Caco-2 (cell line): Measurements from ENCODE around the gene F3. TPM values are rescaled to one million over a fixed set of nuclear protein-coding genes. Genes with fewer than 3 reads are reported as not detected.
A peak's percentile ranks its signal among the peaks of the same experiment; 100 is the strongest.
"Not testable (repeated sequence)": the region's sequence is repeated elsewhere in the genome, so short reads cannot be mapped to it uniquely, and the experiment has no call there.

Experiments
- BruUV-seq: library from RNA; stranded (reverse); fragments of 400-500 nt; replicated peaks from 2 replicates; lab custom pipeline; 2021; lab: Mats Ljungman, UMichigan
- CTCF ChIA-PET: fragments of 300-600 bp; sonication (Branson Sonifier 250); formaldehyde crosslinking; loops from one replicate; lab custom pipeline; 2022; ENCODE audit warnings: antibody characterized with exemption; lab: Charles Lee
- POLR2A ChIA-PET: fragments of 300-600 bp; sonication (Branson Sonifier 250); formaldehyde crosslinking; loops from one replicate; lab custom pipeline; 2022; ENCODE audit warnings: antibody characterized with exemption; lab: Charles Lee
- DNase-seq, 2 experiments: peaks; one replicate each; pipeline versions ENCODE4 v3.0.0 to v3.0.0-alpha.2; 2020 to 2022
- H3K27me3 ChIP-seq: replicated peaks from 2 replicates; pipeline ENCODE4 v1.6.0; 2011; ENCODE audit warnings: low read length; ENCODE audit not compliant: control insufficient read depth, insufficient read depth
- H3K36me3 ChIP-seq: 2 replicates; pipeline ENCODE4 v1.5.1; 2011; ENCODE audit warnings: low read length; ENCODE audit not compliant: control insufficient read depth, insufficient read depth
- H3K4me1 ChIP-seq: fragments of 250-450 bp; sonication (Bioruptor Pico); 2 replicates; pipeline ENCODE4 v1.5.1; 2020; ENCODE audit warnings: mild to moderate bottlenecking
- H3K4me3 ChIP-seq: 2 replicates; pipeline ENCODE4 v1.5.1; 2011; ENCODE audit warnings: low read depth, mild to moderate bottlenecking, control low read depth, low read length
- H3K9me3 ChIP-seq: fragments of 250-450 bp; sonication (Bioruptor Pico); 2 replicates; pipeline ENCODE4 v1.5.1; 2020; ENCODE audit warnings: mild to moderate bottlenecking, moderate library complexity
- H3K27ac Mint-ChIP-seq: one replicate; pipeline ENCODE4 v1.8.0; 2022; ENCODE audit warnings: mixed read lengths; ENCODE audit not compliant: unreplicated experiment
- H3K27me3 Mint-ChIP-seq: one replicate; pipeline ENCODE4 v1.8.0; 2022; ENCODE audit warnings: mixed read lengths; ENCODE audit not compliant: insufficient read depth, unreplicated experiment
- H3K36me3 Mint-ChIP-seq: one replicate; pipeline ENCODE4 v1.8.0; 2022; ENCODE audit warnings: mild to moderate bottlenecking, mixed read lengths; ENCODE audit not compliant: insufficient read depth, unreplicated experiment
- H3K4me1 Mint-ChIP-seq: one replicate; pipeline ENCODE4 v1.8.0; 2022; ENCODE audit warnings: low read depth, mixed read lengths; ENCODE audit not compliant: unreplicated experiment
- H3K4me3 Mint-ChIP-seq: one replicate; pipeline ENCODE4 v1.8.0; 2022; ENCODE audit warnings: mild to moderate bottlenecking, moderate library complexity, mixed read lengths; ENCODE audit not compliant: unreplicated experiment
- H3K9me3 Mint-ChIP-seq: one replicate; pipeline ENCODE4 v1.8.0; 2022; ENCODE audit warnings: mixed read lengths; ENCODE audit not compliant: unreplicated experiment
- intact Hi-C: fragments of 100-400 bp; cut with micrococcal nuclease; formaldehyde crosslinking; loops from one replicate; pipeline ENCODE4 v1.10.0; 2022; ENCODE audit not compliant: unreplicated experiment
- total RNA-seq: library from RNA; stranded (reverse); gene quantifications from 2 replicates; pipeline ENCODE4 v1.2.3, GENCODE V29; 2022
- TF ChIP-seq, protein P1 (sequence below), 2 experiments: fragments of 200-600 bp in 1 of 2; IDR thresholded peaks; 1 replicate in 1 of 2; 2 replicates in 1 of 2; pipeline versions ENCODE4 v1.5.1 to v1.8.0; 2011 to 2022; ENCODE audit warnings: antibody characterized with exemption in 1 of 2, control low read depth in 1 of 2, inconsistent platforms in 1 of 2, low read depth in 1 of 2, low read length in 1 of 2, mild to moderate bottlenecking in 1 of 2, moderate library complexity in 1 of 2; ENCODE audit not compliant: insufficient read depth in 1 of 2, severe bottlenecking in 1 of 2, unreplicated experiment in 1 of 2

F3 gene
- total RNA-seq, 1 experiment from 2014 or later = 28.5 TPM

DNA sequence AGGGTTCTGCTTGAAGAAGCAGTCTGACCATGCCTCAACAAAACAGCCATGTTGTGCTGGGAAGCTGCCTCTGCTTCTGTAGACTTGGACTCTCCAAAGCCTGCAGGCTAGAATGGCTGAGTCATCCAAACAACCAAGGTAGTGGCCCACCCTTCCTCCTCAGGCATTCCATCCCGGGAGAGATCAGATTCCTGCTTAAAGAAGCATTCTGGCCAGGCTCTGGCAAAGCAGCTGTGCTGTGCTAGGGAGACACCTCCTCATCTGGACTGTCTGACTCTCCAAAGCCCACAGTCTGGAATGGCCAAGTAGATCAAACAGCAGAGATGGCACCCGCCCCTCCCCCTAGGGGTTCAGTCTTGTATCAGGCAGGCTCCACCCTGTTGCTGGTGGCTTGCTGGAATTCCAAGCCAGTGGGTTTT, 38.3 kb upstream of the F3 start:
- peaks cover 36% of the 10 kb centered on the region for H3K9me3 Mint-ChIP-seq
- intact Hi-C loops = no loop called here
- no peak overlapping the region for H3K4me3 Mint-ChIP-seq
- H3K27me3 Mint-ChIP-seq = no peaks in the 10 kb centered on the region
- H3K9me3 ChIP-seq = peaks cover 5% of the 10 kb centered on the region; the same call in 1 of the 2 replicates
- peaks cover 37% of the 10 kb centered on the region for H3K4me1 ChIP-seq
- no TSS peak for BruUV-seq
- peaks cover 16% of the 10 kb centered on the region for H3K4me1 Mint-ChIP-seq
- H3K36me3 Mint-ChIP-seq = peaks cover 6% of the 10 kb centered on the region
- H3K4me3 ChIP-seq = no peak overlapping the region
- CTCF ChIA-PET = no interaction called here
- POLR2A ChIA-PET = no interaction called here
- H3K36me3 ChIP-seq = no peaks in the 10 kb centered on the region
- no peaks in the 10 kb centered on the region for H3K27me3 ChIP-seq
- peak; percentile 81 to 87 for DNase-seq
- peak overlapping the region; percentile 87 for H3K27ac Mint-ChIP-seq
- TF ChIP-seq, protein P1, sequence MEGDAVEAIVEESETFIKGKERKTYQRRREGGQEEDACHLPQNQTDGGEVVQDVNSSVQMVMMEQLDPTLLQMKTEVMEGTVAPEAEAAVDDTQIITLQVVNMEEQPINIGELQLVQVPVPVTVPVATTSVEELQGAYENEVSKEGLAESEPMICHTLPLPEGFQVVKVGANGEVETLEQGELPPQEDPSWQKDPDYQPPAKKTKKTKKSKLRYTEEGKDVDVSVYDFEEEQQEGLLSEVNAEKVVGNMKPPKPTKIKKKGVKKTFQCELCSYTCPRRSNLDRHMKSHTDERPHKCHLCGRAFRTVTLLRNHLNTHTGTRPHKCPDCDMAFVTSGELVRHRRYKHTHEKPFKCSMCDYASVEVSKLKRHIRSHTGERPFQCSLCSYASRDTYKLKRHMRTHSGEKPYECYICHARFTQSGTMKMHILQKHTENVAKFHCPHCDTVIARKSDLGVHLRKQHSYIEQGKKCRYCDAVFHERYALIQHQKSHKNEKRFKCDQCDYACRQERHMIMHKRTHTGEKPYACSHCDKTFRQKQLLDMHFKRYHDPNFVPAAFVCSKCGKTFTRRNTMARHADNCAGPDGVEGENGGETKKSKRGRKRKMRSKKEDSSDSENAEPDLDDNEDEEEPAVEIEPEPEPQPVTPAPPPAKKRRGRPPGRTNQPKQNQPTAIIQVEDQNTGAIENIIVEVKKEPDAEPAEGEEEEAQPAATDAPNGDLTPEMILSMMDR (IDR thresholded peaks at IDR 0.05; ENCODE audit: insufficient read depth in 1 of 2, low read depth in 1 of 2, low read length in 1 of 2, severe bottlenecking in 1 of 2, unreplicated experiment in 1 of 2) = no peak

DNA sequence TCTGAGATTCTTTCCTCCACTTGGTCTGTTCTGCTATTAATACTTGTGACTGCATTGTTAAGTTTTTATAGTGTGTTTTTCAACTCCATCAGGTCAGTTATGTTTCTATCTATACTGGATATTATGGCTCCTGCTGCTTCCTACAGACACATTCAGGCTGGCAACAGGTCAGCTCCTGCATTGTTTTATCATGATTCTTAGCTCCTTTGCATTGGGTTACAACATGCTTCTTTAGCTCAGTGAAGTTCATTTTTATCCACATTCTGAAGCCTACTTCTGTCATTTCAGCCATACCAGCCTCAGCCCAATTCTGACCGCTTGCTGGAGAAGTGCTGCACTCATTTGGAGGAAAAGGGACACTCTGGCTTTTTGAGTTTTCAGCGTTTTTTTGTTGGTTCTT, 37.3 kb upstream of the F3 start:
- Histone ChIP-seq H3K4me3 (no peak overlapping the region), H3K9me3 (peaks cover 5% of the 10 kb centered on the region; the same call in 1 of the 2 replicates), H3K4me1 (peaks cover 37% of the 10 kb centered on the region), H3K27me3 (no peaks in the 10 kb centered on the region), H3K36me3 (no peaks in the 10 kb centered on the region)
- no peaks in the 10 kb centered on the region for H3K27me3 Mint-ChIP-seq
- peaks cover 6% of the 10 kb centered on the region for H3K36me3 Mint-ChIP-seq
- DNase-seq = no peak
- ChIA-PET POLR2A (no interaction called here), CTCF (no interaction called here)
- BruUV-seq = no TSS peak
- intact Hi-C loops = no loop called here
- H3K4me3 Mint-ChIP-seq = no peak overlapping the region
- TF ChIP-seq, protein P1 (IDR thresholded peaks at IDR 0.05; ENCODE audit: insufficient read depth in 1 of 2, low read depth in 1 of 2, low read length in 1 of 2, severe bottlenecking in 1 of 2, unreplicated experiment in 1 of 2) = no peak
- H3K4me1 Mint-ChIP-seq = peaks cover 16% of the 10 kb centered on the region
- H3K27ac Mint-ChIP-seq = peak overlapping the region; percentile 87
- H3K9me3 Mint-ChIP-seq = peaks cover 36% of the 10 kb centered on the region

DNA sequence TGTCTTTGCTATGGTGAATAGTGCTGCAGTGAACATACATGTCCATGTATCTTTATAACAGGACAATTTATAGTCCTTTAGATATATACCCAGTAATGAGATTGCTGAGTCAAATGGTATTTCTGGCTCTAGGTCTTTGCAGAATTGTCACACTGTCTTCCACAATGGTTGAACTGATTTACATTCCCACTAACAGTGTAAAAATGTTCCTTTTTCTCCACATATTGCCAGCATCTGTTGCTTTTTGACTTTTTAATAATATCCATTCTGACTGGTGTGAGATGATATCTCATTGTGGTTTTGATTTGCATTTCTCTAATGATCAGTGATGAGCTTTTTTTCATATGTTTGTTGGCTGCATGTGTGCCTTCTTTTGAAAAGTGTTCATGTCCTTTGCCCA, 32.4 kb upstream of the F3 start:
- POLR2A ChIA-PET, H3K27me3 Mint-ChIP-seq, H3K4me1 Mint-ChIP-seq, CTCF ChIA-PET, H3K4me1 ChIP-seq, H3K9me3 ChIP-seq, H3K4me3 Mint-ChIP-seq, H3K27me3 ChIP-seq, DNase-seq, H3K36me3 Mint-ChIP-seq, intact Hi-C loops, H3K36me3 ChIP-seq, H3K4me3 ChIP-seq, BruUV-seq, H3K27ac Mint-ChIP-seq: not testable (repeated sequence)
- peaks cover 22% of the 10 kb centered on the region for H3K9me3 Mint-ChIP-seq

DNA sequence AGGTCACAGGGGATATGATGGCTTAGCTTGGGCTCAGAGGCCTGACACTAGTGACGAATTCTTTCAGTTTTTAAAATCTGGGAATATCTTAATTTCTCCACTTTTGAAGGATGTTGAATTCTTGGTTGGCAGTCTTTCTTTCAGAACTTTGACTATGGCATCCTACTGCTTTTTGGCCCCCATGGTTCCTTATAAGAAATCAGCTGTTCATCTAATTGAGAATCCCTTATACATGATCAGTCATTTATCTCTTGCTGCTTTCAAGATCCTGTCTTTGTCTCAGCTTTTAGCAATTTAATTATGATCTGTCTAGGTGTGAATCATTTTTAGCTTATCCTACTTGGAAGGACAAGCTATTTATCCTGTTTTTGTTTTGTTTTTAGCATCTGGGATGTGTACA, 31.2 kb upstream of the F3 start:
- DNase-seq = no peak
- CTCF ChIA-PET = interaction anchor here (0.6 kb wide), 1 partner anchor 100 kb away, joined by 3 read pairs; no protein-coding TSS in a partner anchor
- Histone ChIP-seq H3K9me3 (peaks cover 5% of the 10 kb centered on the region; the same call in 1 of the 2 replicates), H3K4me3 (no peak overlapping the region), H3K36me3 (no peaks in the 10 kb centered on the region), H3K27me3 (no peaks in the 10 kb centered on the region), H3K4me1 (no peaks in the 10 kb centered on the region)
- POLR2A ChIA-PET = no interaction called here
- no peaks in the 10 kb centered on the region for H3K36me3 Mint-ChIP-seq
- TF ChIP-seq, protein P1 (IDR thresholded peaks at IDR 0.05; ENCODE audit: insufficient read depth in 1 of 2, low read depth in 1 of 2, low read length in 1 of 2, severe bottlenecking in 1 of 2, unreplicated experiment in 1 of 2) = no peak
- peaks cover 12% of the 10 kb centered on the region for H3K9me3 Mint-ChIP-seq
- intact Hi-C loops = no loop called here
- no peaks in the 10 kb centered on the region for H3K27me3 Mint-ChIP-seq
- BruUV-seq = no TSS peak
- H3K4me3 Mint-ChIP-seq = no peak overlapping the region
- H3K4me1 Mint-ChIP-seq = no peaks in the 10 kb centered on the region
- H3K27ac Mint-ChIP-seq = no peak overlapping the region

DNA sequence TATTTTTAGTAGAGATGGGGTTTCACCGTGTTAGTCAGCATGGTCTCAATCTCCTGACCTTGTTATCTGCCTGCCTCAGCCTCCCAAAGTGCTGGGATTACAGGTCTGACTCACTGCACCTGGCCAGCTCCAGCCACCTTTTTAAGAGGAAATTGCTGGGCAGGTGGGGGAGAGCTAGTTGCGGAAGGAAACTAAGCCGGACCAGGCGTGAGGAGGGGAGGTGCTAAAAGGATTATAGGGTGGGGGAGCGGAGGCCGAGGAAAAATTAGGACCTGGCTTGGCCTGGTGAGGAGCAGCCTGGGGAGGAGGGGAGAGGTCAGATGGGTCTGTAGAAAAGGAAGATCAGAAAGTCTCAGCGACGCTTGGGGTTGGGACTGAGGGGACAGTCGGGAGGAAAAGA, 29.4 kb upstream of the F3 start:
- H3K27me3 Mint-ChIP-seq, H3K27ac Mint-ChIP-seq, H3K4me3 ChIP-seq, H3K4me1 Mint-ChIP-seq, H3K4me3 Mint-ChIP-seq, H3K9me3 ChIP-seq, CTCF ChIA-PET, POLR2A ChIA-PET, H3K9me3 Mint-ChIP-seq, BruUV-seq, H3K4me1 ChIP-seq, intact Hi-C loops, H3K36me3 ChIP-seq, H3K36me3 Mint-ChIP-seq, DNase-seq, H3K27me3 ChIP-seq: not testable (repeated sequence)
